H1 (cell line): ENCODE results near the gene TMEM72. TPM values are rescaled to one million over a fixed set of nuclear protein-coding genes. Genes with fewer than 3 reads are reported as not detected.

ENCODE experiments used
- CTCF ChIA-PET: fragments of 300-600 bp; sonication (Branson Sonifier 250); formaldehyde crosslinking; loops from one replicate; lab custom pipeline; 2021; ENCODE audit not compliant: partially characterized antibody; lab: Charles Lee
- POLR2A ChIA-PET: fragments of 300-600 bp; sonication (Branson Sonifier 250); formaldehyde crosslinking; loops from one replicate; lab custom pipeline; 2021; ENCODE audit warnings: inconsistent platforms; ENCODE audit not compliant: partially characterized antibody; lab: Charles Lee
- DNase-seq, 2 experiments: peaks; one replicate each; pipeline versions ENCODE4 v3.0.0 to v3.0.0-alpha.2; 2010 to 2022; ENCODE audit warnings: low spot score in 2 of 2, low read depth in 1 of 2, mixed read lengths in 1 of 2
- FAIRE-seq: peaks from 2 replicates; lab custom pipeline; 2011; peaks lifted over from hg19 to GRCh38; lab: Jason Lieb, UNC
- H2AFZ ChIP-seq: 2 replicates; pipeline ENCODE4 v1.8.1; 2012; ENCODE audit warnings: low read length, inconsistent platforms
- H2AK5ac ChIP-seq: 2 replicates; pipeline ENCODE4 v1.6.1; 2013; ENCODE audit warnings: low read depth, low read length
- H2BK120ac ChIP-seq: replicated peaks from 2 replicates; pipeline ENCODE3; 2013; ENCODE audit warnings: low read depth, low read length, inconsistent platforms
- H2BK12ac ChIP-seq: 2 replicates; pipeline ENCODE4 v1.6.1; 2013; ENCODE audit warnings: low read depth, low read length
- H2BK15ac ChIP-seq: 2 replicates; pipeline ENCODE4 v1.6.1; 2013; ENCODE audit warnings: low read length
- H2BK20ac ChIP-seq: 2 replicates; pipeline ENCODE4 v1.6.1; 2013; ENCODE audit warnings: low read length
- H2BK5ac ChIP-seq: 2 replicates; pipeline ENCODE4 v1.6.1; 2013; ENCODE audit warnings: low read depth, low read length
- H3K14ac ChIP-seq: 2 replicates; pipeline ENCODE4 v1.6.1; 2013; ENCODE audit warnings: inconsistent platforms; ENCODE audit not compliant: insufficient read length
- H3K18ac ChIP-seq: 2 replicates; pipeline ENCODE4 v1.6.1; 2013; ENCODE audit warnings: low read length; ENCODE audit errors: extremely low read depth
- H3K23ac ChIP-seq: 2 replicates; pipeline ENCODE4 v1.6.1; 2013; ENCODE audit warnings: inconsistent platforms; ENCODE audit not compliant: insufficient read length
- H3K23me2 ChIP-seq: 2 replicates; pipeline ENCODE4 v1.6.1; 2013; ENCODE audit warnings: low read depth, low read length
- H3K27ac ChIP-seq: 2 replicates; pipeline ENCODE4 v1.6.1; 2011; ENCODE audit warnings: low read depth, low read length, inconsistent platforms
- H3K27me3 ChIP-seq, 4 experiments: replicated peaks in 1 of 4; 1 replicate in 1 of 4; 2 replicates in 3 of 4; pipeline versions ENCODE4 v1.6.1 to v1.8.1; 2011 to 2013; ENCODE audit warnings: low read length in 3 of 4, mild to moderate bottlenecking in 3 of 4, inconsistent platforms in 2 of 4, mixed read lengths in 2 of 4, moderate library complexity in 1 of 4; ENCODE audit not compliant: control insufficient read depth in 3 of 4, insufficient read depth in 3 of 4; ENCODE audit errors: extremely low read depth in 1 of 4
- H3K36me3 ChIP-seq, 4 experiments: 2 replicates each; pipeline versions ENCODE4 v1.6.1 to v1.8.1; 2011 to 2013; ENCODE audit warnings: mild to moderate bottlenecking in 4 of 4, low read length in 3 of 4, moderate library complexity in 2 of 4, control low read depth in 1 of 4, inconsistent platforms in 1 of 4; ENCODE audit not compliant: insufficient read depth in 4 of 4, control insufficient read depth in 2 of 4
- H3K4ac ChIP-seq: replicated peaks from 2 replicates; pipeline ENCODE3; 2013; ENCODE audit warnings: low read length, low read depth, mixed read lengths, inconsistent platforms; ENCODE audit not compliant: insufficient read length
- H3K4me1 ChIP-seq, 4 experiments: replicated peaks in 1 of 4; 1 replicate in 1 of 4; 2 replicates in 3 of 4; pipeline versions ENCODE4 v1.6.1 to v1.8.1; 2011 to 2013; ENCODE audit warnings: low read length in 3 of 4, inconsistent platforms in 2 of 4, mixed read lengths in 1 of 4; ENCODE audit not compliant: insufficient read depth in 4 of 4, control insufficient read depth in 3 of 4
- H3K4me2 ChIP-seq, 2 experiments: 2 replicates each; pipeline versions ENCODE4 v1.6.1 to v1.8.1; 2011 to 2013; ENCODE audit warnings: low read depth in 2 of 2, low read length in 2 of 2, control low read depth in 1 of 2, inconsistent platforms in 1 of 2, mild to moderate bottlenecking in 1 of 2; ENCODE audit not compliant: insufficient read depth in 1 of 2
- H3K4me3 ChIP-seq, 4 experiments: fragments of 200-600, 300-600 bp in 1 of 4; sonication (generic), shearing (Covaris generic), sonication (Bioruptor Twin) in 1 of 4; 2 replicates each; pipeline versions ENCODE4 v1.5.1 to v1.8.1; 2011 to 2016; ENCODE audit warnings: low read length in 4 of 4, low read depth in 3 of 4, control low read depth in 2 of 4, inconsistent platforms in 2 of 4, mild to moderate bottlenecking in 2 of 4, mixed read lengths in 1 of 4, moderate library complexity in 1 of 4; ENCODE audit not compliant: insufficient read depth in 2 of 4; ENCODE audit errors: extremely low read depth in 1 of 4
- H3K56ac ChIP-seq: replicated peaks from 2 replicates; pipeline ENCODE3; 2013; ENCODE audit warnings: low read depth, mild to moderate bottlenecking, mixed read lengths, low read length, inconsistent platforms; ENCODE audit not compliant: insufficient read length
- H3K79me1 ChIP-seq: 2 replicates; pipeline ENCODE4 v1.6.1; 2013; ENCODE audit warnings: low read depth, low read length, control low read depth
- H3K79me2 ChIP-seq, 2 experiments: 2 replicates each; pipeline versions ENCODE4 v1.6.1 to v1.8.1; 2012 to 2013; ENCODE audit warnings: low read length in 2 of 2, mild to moderate bottlenecking in 2 of 2, inconsistent platforms in 1 of 2; ENCODE audit not compliant: insufficient read depth in 2 of 2, control insufficient read depth in 1 of 2
- H3K9ac ChIP-seq, 4 experiments: replicated peaks in 1 of 4; 1 replicate in 1 of 4; 2 replicates in 3 of 4; pipeline versions ENCODE4 v1.6.1 to v1.8.1; 2011 to 2013; ENCODE audit warnings: low read depth in 3 of 4, low read length in 3 of 4, control low read depth in 2 of 4, mild to moderate bottlenecking in 2 of 4, moderate library complexity in 2 of 4, inconsistent platforms in 1 of 4; ENCODE audit errors: extremely low read depth in 1 of 4
- H3K9me3 ChIP-seq, 2 experiments: 2 replicates each; pipeline versions ENCODE4 v1.6.1 to v1.8.1; 2012 to 2013; ENCODE audit warnings: mild to moderate bottlenecking in 2 of 2, moderate library complexity in 2 of 2, control low read depth in 1 of 2, inconsistent platforms in 1 of 2, low read depth in 1 of 2, low read length in 1 of 2, mixed read lengths in 1 of 2; ENCODE audit not compliant: insufficient read depth in 2 of 2
- H4K20me1 ChIP-seq, 2 experiments: replicated peaks in 1 of 2; 2 replicates each; pipeline versions ENCODE3 to v1.8.1; 2011 to 2013; ENCODE audit warnings: inconsistent platforms in 2 of 2, low read length in 2 of 2, mild to moderate bottlenecking in 1 of 2; ENCODE audit not compliant: insufficient read depth in 2 of 2, control insufficient read depth in 1 of 2
- H4K5ac ChIP-seq: 2 replicates; pipeline ENCODE4 v1.6.1; 2013; ENCODE audit warnings: low read length, low read depth, mixed read lengths, inconsistent platforms; ENCODE audit not compliant: insufficient read length
- H4K8ac ChIP-seq: 2 replicates; pipeline ENCODE4 v1.8.0; 2013; ENCODE audit warnings: mild to moderate bottlenecking, moderate library complexity, low read length, inconsistent platforms; ENCODE audit not compliant: insufficient read depth; ENCODE audit errors: extremely low read depth
- H4K91ac ChIP-seq: replicated peaks from 2 replicates; pipeline ENCODE3; 2013; ENCODE audit warnings: low read length, mixed read lengths, inconsistent platforms; ENCODE audit not compliant: insufficient read length
- ASH2L ChIP-seq: fragments of 200-600, 300-600 bp; sonication (generic); IDR thresholded peaks from one replicate; pipeline ENCODE4 v1.7.1; 2017; ENCODE audit warnings: low read length
- CTCF ChIP-seq, 3 experiments: IDR thresholded peaks; 1 replicate in 2 of 3; 2 replicates in 1 of 3; pipeline versions ENCODE4 v1.5.1 to v1.6.1; 2011; ENCODE audit warnings: low read length in 3 of 3, mild to moderate bottlenecking in 3 of 3, inconsistent platforms in 2 of 3, low read depth in 1 of 3, moderate library complexity in 1 of 3; ENCODE audit not compliant: insufficient read depth in 1 of 3; ENCODE audit errors: control extremely low read depth in 1 of 3
- MAFK ChIP-seq: IDR thresholded peaks from 2 replicates; pipeline ENCODE4 v1.6.1; 2012; ENCODE audit warnings: low read depth, mild to moderate bottlenecking, improper control_type of control experiment, low read length
- PHF8 ChIP-seq: fragments of 200-600 bp; sonication (generic); conservative IDR thresholded peaks from 2 replicates; pipeline ENCODE4 v1.7.1; 2012; ENCODE audit warnings: low read depth, mild to moderate bottlenecking, inconsistent platforms, low read length, moderate library complexity
- RNF2 ChIP-seq: fragments of 200-900, 300-1000 bp; sonication (generic); IDR thresholded peaks from 2 replicates; pipeline ENCODE4 v1.7.1; 2016; ENCODE audit warnings: borderline replicate concordance, low read depth, mild to moderate bottlenecking, antibody characterized with exemption, low read length; ENCODE audit not compliant: poor library complexity, severe bottlenecking; ENCODE audit errors: missing control alignments
- SIN3A ChIP-seq, 2 experiments: IDR thresholded peaks in 1 of 2; conservative IDR thresholded peaks in 1 of 2; 2 replicates each; pipeline ENCODE4 v1.6.1; 2011 to 2012; ENCODE audit warnings: low read length in 2 of 2, improper control_type of control experiment in 1 of 2, low read depth in 1 of 2, mild to moderate bottlenecking in 1 of 2
- USF2 ChIP-seq: IDR thresholded peaks from 2 replicates; pipeline ENCODE4 v1.6.1; 2011; ENCODE audit warnings: low read length, improper control_type of control experiment
- WGBS, 2 experiments: shearing (Covaris generic) in 1 of 2; methylation state at CpG; one replicate each; pipeline versions ENCODE4 v1.1.6 to v1.1.7; 2013 to 2015; ENCODE audit warnings: low lambda C conversion rate in 2 of 2, mixed read lengths in 2 of 2, inconsistent platforms in 1 of 2, low coverage in 1 of 2, missing lambda C conversion rate in 1 of 2; ENCODE audit not compliant: insufficient replicate concordance in 2 of 2, insufficient coverage in 1 of 2, insufficient read length in 1 of 2; ENCODE audit errors: extremely low coverage in 1 of 2, missing lambda C conversion rate in 1 of 2; 5-methylcytosine and 5-hydroxymethylcytosine counted together
- polyA plus RNA-seq, 7 experiments: library from polyadenylated mRNA; depleted of rRNA in 3 of 7; stranded (reverse) in 5 of 7; unstranded in 2 of 7; fragments of >200 nt in 5 of 7; fragments of 200-250 nt in 2 of 7; gene quantifications; 1 replicate in 5 of 7; 2 replicates in 1 of 7; 4 replicates in 1 of 7; pipeline versions ENCODE4 v1.2.1 to v1.2.3, GENCODE V29; 2011 to 2013; ENCODE audit warnings: missing spikeins in 2 of 7, mixed read lengths in 2 of 7
- total RNA-seq: library from RNA; stranded (reverse); fragmentation: NEBNext Ultra II Directional; extraction: Animal tissue kit (Norgen Biotek cat#: 25700); gene quantifications from 2 replicates; pipeline ENCODE4 v1.2.1, GENCODE V29; 2021

The TMEM72 gene
- total and polyA plus RNA-seq, 2 of the 8 experiments (the other 6 are each of a cell fraction or from before 2014, with no cell fraction given), result not detected

- no peaks in the 10 kb centered on the region for H4K20me1 ChIP-seq
- H4K5ac ChIP-seq, result no peak overlapping the region
- no peaks in the 10 kb centered on the region for H3K79me1 ChIP-seq
- H2BK20ac ChIP-seq, result no peak overlapping the region
- H3K9ac ChIP-seq, result no peak overlapping the region; a peak in 1 of 7 replicates
- H2BK12ac ChIP-seq, result no peak overlapping the region
- no peak overlapping the region for H4K8ac ChIP-seq
- no peak overlapping the region for H3K56ac ChIP-seq
- H3K18ac ChIP-seq, result no peak overlapping the region
- ChIA-PET POLR2A (interaction anchor here (0.7 to 3.7 kb wide), 7 partner anchors 13 to 212 kb away, joined by 3 to 11 read pairs (median 3); partner anchors contain the start of genes DEPP1 and ZNF22), CTCF (interaction anchor here (1.0 to 10.3 kb wide), 12 partner anchors 12 to 121 kb away, joined by 3 to 119 read pairs (median 16); partner anchors contain the start of gene DEPP1)
- no peak overlapping the region for H2AFZ ChIP-seq
- H3K4me3 ChIP-seq, result no peak overlapping the region
- H3K27me3 ChIP-seq, result no peaks in the 10 kb centered on the region; a peak in 1 of 7 replicates
- H2BK120ac ChIP-seq, result no peak overlapping the region
- no peaks in the 10 kb centered on the region for H3K23me2 ChIP-seq
- H3K14ac ChIP-seq, result no peak overlapping the region
- H3K23ac ChIP-seq, result no peak overlapping the region
- H3K4me1 ChIP-seq, result peaks cover 0 to 5% (median under 1%) of the 10 kb centered on the region in 4 experiments; a peak in 2 of 7 replicates
- no peak overlapping the region for H2AK5ac ChIP-seq
- no peaks in the 10 kb centered on the region for H3K36me3 ChIP-seq
- DNase-seq (peak in 1 of 2 experiments; percentile 29), FAIRE-seq (no peak)
- H2BK5ac ChIP-seq, result no peak overlapping the region
- H2BK15ac ChIP-seq, result no peak overlapping the region
- H3K27ac ChIP-seq, result no peak overlapping the region
- H3K4me2 ChIP-seq, result no peak overlapping the region
- WGBS, 2 experiments, result 89% methylated on average over 18 of the region's 18 CpGs; no CpG with 5 or more reads in 1 of the 2 experiments
- no peak overlapping the region for H3K4ac ChIP-seq
- no peaks in the 10 kb centered on the region for H3K9me3 ChIP-seq
- no peaks in the 10 kb centered on the region for H3K79me2 ChIP-seq
- H4K91ac ChIP-seq, result no peak overlapping the region
- TF ChIP-seq MAFK (no peak), USF2 (no peak), RNF2 (no peak), CTCF (IDR thresholded peaks at IDR 0.05; ENCODE audit: control extremely low read depth in 1 of 3, insufficient read depth in 1 of 3, low read depth in 1 of 3, low read length in 3 of 3) (no peak), SIN3A (conservative IDR thresholded peaks at IDR 0.05 in 1 of 2, IDR thresholded peaks at IDR 0.05 in 1 of 2; ENCODE audit: low read depth in 1 of 2, low read length in 2 of 2) (no peak), ASH2L (no peak), PHF8 (no peak)
Measured at GRCh38 chr10:44934416-44935200, 23.5 kb downstream of the TMEM72 start.
